ENCODE results near the gene NRDC. TPM values are rescaled to one million over a fixed set of nuclear protein-coding genes. Genes with fewer than 3 reads are reported as not detected.

The NRDC gene
- total RNA-seq, 3 donors from 2014 or later, result 90.6 to 103 (median 97.5) TPM

DNA sequence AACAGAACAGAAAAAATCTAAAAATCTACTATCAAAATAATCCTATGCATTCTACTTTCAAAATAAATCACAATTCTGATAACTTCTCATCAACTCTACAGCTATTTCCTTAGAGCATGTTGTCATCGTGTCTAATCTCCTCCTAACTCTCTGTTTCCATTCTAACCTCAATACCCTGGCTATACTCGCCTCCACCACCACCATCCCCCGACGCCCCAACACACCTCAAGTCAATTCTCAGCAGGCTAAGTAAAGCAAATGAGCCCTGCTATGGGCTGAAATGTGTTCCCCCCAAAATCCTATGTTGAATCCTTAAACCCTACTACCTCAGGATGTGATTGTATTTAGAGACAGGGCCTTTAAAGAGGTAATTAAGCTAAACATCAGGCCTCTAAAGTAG is 34.6 kb downstream of the NRDC start:
- H3K36me3 ChIP-seq, result no peaks in the 10 kb centered on the region
- no peaks in the 10 kb centered on the region for H3K27me3 ChIP-seq
- TF ChIP-seq POLR2A (IDR thresholded peaks at IDR 0.05) (no peak), CTCF (IDR thresholded peaks at IDR 0.05) (no peak), POLR2AphosphoS5 (IDR thresholded peaks at IDR 0.05) (no peak)
- intact Hi-C loops (cut with DNase I; ENCODE audit: low total_unique reads), result no loop called here
- H3K9me3 ChIP-seq, result no peaks in the 10 kb centered on the region
- DNase-seq (ENCODE audit: low spot score in 2 of 2), result no peak
- no peaks in the 10 kb centered on the region for H3K4me1 ChIP-seq
- no peak overlapping the region for H3K4me3 ChIP-seq
- no peak overlapping the region for H3K27ac ChIP-seq

- Histone ChIP-seq H3K4me1 (no peaks in the 10 kb centered on the region), H3K36me3 (no peaks in the 10 kb centered on the region), H3K9me3 (no peaks in the 10 kb centered on the region), H3K4me3 (no peak overlapping the region), H3K27me3 (no peaks in the 10 kb centered on the region), H3K27ac (no peak overlapping the region)
- intact Hi-C loops (cut with DNase I; ENCODE audit: low total_unique reads), result no loop called here
- DNase-seq (ENCODE audit: low spot score in 2 of 2), result no peak
- TF ChIP-seq POLR2AphosphoS5 (IDR thresholded peaks at IDR 0.05) (no peak), CTCF (IDR thresholded peaks at IDR 0.05) (no peak), POLR2A (IDR thresholded peaks at IDR 0.05) (no peak)
Observed at GRCh38 chr1:51842261-51842660, 36.3 kb downstream of the NRDC start.

GRCh38 chr1:51840743-51841461 is 37.6 kb downstream of the NRDC start:
- intact Hi-C loops (cut with DNase I; ENCODE audit: low total_unique reads), result no loop called here
- Histone ChIP-seq H3K36me3 (no peaks in the 10 kb centered on the region), H3K4me3 (no peak overlapping the region), H3K9me3 (no peaks in the 10 kb centered on the region), H3K27me3 (no peaks in the 10 kb centered on the region), H3K27ac (no peak overlapping the region), H3K4me1 (no peaks in the 10 kb centered on the region)
- DNase-seq (ENCODE audit: low spot score in 2 of 2), result no peak
- TF ChIP-seq POLR2AphosphoS5 (IDR thresholded peaks at IDR 0.05), result no peak
- TF ChIP-seq POLR2A (IDR thresholded peaks at IDR 0.05), result no peak
- no peak for TF ChIP-seq CTCF (IDR thresholded peaks at IDR 0.05)

DNA sequence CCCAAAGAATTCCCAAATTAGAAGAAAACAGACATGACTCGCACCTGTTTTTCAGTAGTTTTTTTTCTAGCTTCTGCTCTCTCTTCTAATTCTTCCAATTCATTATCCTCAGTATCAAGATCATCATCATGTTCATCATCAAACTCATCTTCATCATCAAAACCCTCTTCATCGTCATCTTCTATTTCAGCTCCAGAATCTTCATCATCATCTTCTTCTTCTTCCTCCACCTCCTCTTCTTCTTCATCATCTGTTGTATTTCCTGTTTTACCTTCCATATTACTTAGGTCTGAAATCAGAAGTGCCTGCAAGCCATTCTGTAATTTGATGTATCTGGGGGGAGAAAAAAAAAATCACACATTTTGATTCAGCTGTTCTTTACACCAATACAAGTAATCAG is 38.3 kb downstream of the NRDC start:
- H3K4me1 ChIP-seq, result no peaks in the 10 kb centered on the region
- intact Hi-C loops (cut with DNase I; ENCODE audit: low total_unique reads), result no loop called here
- H3K9me3 ChIP-seq, result no peaks in the 10 kb centered on the region
- no peak overlapping the region for H3K4me3 ChIP-seq
- no peaks in the 10 kb centered on the region for H3K36me3 ChIP-seq
- H3K27ac ChIP-seq, result no peak overlapping the region
- H3K27me3 ChIP-seq, result no peaks in the 10 kb centered on the region
- DNase-seq (ENCODE audit: low spot score in 2 of 2), result no peak
- TF ChIP-seq POLR2A (IDR thresholded peaks at IDR 0.05) (no peak), POLR2AphosphoS5 (IDR thresholded peaks at IDR 0.05) (no peak), CTCF (IDR thresholded peaks at IDR 0.05) (no peak)

DNA sequence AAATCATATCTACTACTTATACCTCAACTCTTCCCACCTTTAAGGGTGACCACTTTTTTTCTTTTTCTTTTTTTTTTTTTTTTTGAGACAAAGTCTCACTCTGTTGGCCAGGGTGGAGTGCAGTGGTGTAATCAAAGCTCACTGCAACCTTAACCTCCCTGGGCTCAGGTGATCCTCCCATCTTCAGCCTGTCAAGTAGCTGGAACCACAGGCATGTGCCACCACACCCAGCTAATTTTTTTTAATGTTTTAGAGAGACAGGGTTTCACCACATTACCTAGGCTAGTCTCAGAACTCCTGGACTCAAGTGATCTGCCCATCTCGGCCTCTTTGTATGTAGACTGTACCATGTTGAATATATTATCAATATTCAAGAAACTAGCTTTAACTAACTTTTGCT is 39.4 kb downstream of the NRDC start:
- Histone ChIP-seq H3K9me3 (no peaks in the 10 kb centered on the region), H3K36me3 (no peaks in the 10 kb centered on the region), H3K4me3 (no peak overlapping the region), H3K4me1 (no peaks in the 10 kb centered on the region), H3K27me3 (no peaks in the 10 kb centered on the region), H3K27ac (no peak overlapping the region)
- no peak for DNase-seq (ENCODE audit: low spot score in 2 of 2)
- no peak for TF ChIP-seq CTCF (IDR thresholded peaks at IDR 0.05)
- intact Hi-C loops (cut with DNase I; ENCODE audit: low total_unique reads), result no loop called here
